HG02763 (cell line): ENCODE data around the gene HBM.
"Not testable (repeated sequence)": the region's sequence is repeated elsewhere in the genome, so short reads cannot be mapped to it uniquely, and the experiment has no call there.

ENCODE experiments used
- ATAC-seq: cut with Tn5 transposase; IDR thresholded peaks from one replicate; pipeline ENCODE4 v1.9.1; 2021; ENCODE audit warnings: mild to moderate bottlenecking, moderate library complexity; ENCODE audit not compliant: unreplicated experiment

HBM gene

DNA sequence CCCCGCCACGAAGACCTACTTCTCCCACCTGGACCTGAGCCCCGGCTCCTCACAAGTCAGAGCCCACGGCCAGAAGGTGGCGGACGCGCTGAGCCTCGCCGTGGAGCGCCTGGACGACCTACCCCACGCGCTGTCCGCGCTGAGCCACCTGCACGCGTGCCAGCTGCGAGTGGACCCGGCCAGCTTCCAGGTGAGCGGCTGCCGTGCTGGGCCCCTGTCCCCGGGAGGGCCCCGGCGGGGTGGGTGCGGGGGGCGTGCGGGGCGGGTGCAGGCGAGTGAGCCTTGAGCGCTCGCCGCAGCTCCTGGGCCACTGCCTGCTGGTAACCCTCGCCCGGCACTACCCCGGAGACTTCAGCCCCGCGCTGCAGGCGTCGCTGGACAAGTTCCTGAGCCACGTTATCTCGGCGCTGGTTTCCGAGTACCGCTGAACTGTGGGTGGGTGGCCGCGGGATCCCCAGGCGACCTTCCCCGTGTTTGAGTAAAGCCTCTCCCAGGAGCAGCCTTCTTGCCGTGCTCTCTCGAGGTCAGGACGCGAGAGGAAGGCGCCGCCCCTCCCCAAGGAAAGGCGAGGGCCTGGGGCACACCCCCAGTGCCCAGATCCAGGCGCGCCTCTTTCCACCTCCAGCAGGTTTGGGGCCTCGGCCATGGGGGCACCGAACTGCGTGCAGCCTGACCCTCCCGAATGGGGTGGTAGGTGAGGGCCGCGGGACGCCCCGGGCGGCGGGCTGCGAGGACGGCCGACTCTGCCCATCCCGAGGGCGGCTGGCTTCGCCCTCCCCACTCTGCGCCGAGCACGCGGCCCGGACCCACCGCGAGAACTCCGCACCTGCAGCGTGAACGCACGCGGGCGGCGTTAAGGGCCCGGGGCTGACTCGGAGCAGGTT is 15.1 kb downstream of the HBM start:
- no peak for ATAC-seq

DNA sequence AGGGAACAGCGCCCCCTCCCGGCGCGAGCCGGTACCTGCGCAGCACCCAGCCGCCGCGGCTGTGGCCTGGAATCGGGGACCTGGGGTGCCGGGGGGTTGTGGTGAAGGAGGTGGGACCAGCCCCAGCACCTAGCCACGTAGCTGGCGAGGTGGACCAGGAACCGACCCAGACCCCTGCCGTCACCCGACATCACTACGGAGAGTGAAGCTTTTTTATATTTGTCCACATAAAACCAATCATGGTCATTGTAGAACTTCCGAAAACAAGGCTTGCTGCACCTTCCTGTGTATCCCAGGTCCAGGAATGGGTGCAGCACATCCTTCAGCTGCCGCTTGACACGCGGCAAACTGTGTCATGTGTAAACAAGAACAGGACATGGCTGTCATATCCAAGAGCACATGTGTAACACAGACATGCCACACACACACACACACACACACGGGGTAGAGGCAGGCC is 15.8 kb downstream of the HBM start:
- no peak for ATAC-seq

DNA sequence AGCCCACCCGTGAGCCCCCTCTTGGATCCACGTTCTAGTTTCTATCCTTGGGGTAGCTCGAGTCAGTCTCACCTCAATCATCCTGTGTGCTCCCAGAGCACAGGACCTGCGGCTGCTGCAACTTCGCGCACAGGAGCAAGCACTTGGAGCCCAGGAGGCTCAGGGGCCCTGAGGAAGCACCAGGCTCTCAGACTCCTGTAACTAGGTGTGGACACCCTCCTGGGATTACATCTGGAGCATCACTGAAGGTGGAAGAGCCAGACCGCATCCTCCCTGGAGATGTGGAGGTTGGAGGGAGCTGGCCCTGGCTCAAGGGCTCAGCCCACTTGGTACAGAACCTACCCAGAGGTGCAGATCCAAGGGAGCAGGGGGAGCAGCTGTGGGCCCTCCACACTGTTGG is 17.2 kb downstream of the HBM start:
- ATAC-seq: no peak

DNA sequence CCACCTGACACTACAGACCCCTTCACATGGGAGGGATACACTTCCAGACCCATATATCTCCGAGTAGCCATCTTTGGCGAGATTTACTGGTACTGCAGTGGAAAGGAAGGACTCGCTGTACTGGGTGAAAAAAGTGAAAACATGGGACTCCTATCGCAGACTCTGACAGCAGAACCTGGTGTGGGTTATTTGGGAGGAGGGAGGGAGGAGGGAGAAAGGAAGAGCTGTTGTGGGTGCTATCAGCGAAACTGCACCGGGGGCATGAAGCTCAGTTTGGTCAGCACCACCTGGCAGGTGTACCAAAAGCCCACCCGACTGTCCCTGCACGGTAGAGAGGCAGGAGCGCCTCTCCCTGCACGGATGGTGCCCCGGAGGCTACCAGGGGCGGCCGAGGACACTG is 19.4 kb downstream of the HBM start:
- ATAC-seq: no peak

DNA sequence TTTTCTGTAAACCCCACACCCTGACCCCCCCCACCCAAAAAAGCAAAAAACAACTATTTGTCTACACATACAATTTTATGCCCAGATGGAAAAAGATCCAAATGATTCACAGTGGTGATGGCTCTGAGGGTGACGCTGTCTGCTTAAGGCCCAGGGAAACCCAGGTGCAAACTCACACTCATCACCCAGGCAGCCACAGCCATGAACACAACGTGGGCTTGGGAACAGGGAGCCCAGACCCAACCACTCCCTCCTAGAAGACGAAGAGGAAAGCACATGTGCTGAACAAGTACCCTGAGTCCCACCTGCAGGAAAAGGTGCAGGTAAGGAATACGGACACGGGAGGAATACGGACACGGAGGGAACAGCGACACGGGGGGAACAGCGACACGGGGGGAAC is 19.9 kb downstream of the HBM start:
- no peak for ATAC-seq

DNA sequence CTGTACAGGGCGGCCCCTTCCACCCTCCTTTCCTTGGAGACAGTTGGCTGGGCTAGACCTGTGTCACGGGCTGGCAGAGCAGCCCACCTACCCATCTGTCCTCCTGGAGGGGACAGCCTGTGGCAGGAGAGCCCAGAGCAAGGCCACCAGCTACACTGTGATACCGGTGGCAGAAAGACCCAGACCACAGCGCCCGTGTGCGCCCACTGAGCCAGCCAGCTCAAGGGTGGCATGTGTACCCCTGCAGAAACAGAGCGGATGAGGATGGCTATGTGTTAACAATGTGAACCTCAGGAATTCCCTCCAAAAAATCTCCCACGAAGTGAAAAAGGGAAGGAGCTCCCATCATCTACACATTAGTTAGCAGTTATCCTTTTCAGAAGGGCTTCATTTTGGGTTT is 21.6 kb downstream of the HBM start:
- no peak for ATAC-seq

DNA sequence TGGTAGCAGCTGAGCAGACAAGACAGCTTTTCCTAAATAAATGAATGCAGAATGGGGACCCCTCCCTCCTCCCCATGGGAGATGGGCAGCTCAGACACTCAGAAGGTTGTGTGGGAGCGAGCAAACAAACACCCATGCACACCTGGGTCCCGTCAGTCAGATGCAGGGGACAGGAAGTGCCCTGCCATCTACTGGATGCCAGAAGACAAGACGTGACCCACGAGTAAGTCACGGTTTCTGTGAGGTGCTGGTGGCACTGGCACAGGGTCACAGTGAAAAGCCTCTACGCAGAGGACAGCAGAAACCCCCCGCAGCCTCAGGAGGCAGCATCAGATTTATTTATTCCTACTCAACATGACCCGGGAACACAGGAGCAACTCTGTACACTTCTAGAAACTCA is 22.9 kb downstream of the HBM start:
- ATAC-seq: no peak

DNA sequence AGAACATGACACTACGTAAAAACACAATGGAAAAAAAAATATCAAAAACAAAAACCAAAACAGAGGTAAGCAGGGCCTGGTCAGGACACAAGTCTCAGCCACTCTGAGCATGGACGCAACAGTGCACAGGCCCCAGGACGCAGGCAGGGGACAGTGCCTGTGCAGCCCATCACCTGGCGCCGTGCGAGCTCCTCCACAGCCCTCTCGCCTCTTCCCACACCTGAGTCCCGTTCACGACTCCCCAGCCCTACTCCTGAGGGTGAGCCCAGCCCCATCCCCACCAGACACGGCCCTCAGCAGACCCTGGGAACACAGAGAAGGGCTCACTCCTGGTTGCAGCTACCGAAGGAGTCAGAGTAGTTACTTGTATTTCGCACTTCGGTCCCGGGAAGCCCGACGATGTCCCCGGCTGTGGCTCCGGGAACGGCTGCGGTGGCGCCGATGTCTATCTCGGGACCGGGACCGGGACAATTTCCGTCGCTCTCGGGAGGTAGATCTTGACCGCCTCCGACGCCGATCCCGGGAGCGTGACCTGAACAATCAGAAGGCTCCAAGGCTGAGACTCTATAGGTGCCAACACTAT is 23.9 kb downstream of the HBM start:
- no peak for ATAC-seq

DNA sequence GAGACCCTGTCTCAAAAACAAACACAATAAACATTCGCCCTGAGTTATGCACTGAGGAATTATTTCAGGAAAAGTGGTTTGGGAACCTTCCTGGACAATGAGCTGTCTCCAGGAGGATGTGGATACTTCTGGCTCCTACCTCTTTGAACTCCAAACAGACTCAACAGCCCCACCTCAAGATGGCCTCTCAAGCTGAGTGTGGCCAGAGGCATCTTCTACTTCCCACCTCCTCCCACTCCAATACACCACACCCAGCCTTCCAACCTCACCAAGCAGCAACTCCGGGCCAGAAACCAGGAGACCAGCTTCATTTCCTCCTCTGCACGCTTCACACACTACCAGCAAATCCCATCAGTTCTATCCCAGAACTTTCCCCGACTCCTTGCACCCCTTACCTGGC is 26.1 kb downstream of the HBM start:
- ATAC-seq: no peak

DNA sequence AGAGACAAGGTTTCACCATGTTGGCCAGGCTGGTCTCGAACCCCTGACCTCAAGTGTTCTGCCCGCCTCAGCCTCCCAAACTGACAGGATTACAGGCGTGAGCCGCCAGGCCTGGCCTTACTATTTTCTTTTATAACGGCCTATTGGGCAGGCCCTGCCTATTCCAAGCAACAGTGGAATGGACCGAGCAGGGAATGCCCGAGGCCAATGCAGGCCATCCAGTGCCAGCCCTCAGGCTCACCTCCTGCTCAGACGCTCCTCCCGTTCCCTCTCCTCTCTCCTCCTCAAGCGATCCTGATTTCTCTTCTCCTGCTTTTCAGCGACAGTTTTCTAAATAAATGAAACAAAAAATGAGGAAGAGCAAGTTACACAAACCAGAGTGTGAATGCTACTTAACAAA is 26.9 kb downstream of the HBM start:
- ATAC-seq: no peak

DNA sequence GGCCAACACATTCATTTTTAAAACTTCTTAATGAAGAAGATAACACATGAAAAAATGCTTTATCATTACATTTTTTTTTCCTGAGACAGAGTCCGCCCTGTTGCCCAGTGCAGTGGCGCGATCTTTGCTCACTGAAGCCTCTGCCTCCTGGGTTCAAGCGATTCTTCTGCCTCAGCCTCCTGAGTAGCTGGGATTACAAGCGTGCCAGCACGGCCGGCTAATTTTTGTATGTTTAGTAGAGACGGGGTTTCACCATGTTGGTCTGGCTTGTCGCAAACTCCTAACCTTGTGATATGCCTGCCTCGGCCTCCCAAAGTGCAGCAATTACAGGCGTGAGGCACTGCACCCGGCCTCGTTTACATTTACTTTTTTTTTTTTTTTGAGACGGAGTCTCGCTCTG is 27.7 kb downstream of the HBM start:
- no peak for ATAC-seq

DNA sequence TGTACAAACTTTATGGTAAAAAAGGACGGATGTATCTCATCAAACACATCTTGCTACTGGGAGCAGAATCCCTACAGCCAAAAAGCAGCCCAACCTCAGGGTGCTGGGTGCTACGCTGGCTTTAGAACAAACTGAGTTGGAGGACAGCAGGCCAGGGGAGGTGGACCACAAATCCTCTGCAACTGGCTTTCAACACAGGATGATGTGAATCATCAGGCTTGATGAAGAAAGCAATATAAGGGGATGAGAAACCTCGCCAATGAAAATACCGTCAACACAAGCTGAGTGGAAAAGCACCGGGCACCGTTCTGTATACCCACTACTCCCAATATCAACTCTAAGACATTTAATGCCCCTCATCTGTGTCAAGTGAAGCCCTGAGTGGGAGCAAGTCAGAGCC is 28.7 kb downstream of the HBM start:
- ATAC-seq: no peak

DNA sequence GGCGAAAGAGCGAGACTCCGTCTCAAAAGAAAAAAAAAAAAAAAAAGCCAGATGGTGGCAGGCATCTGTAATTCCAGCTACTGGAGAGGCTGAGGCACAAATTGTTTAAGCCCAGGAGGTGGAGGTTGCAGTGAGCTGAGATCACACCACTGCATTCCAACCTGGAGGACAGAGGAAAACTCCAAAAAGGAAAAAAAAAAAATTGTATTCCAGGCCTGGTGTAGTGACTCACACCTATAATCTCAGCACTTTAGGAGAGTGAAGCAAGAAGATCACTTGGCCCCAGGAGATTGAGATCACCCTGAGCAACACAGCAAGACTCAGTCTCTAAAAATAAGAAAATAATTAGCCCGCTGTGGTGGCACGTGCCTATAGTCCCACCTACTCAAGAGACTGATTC is 34.6 kb downstream of the HBM start:
- no peak for ATAC-seq

DNA sequence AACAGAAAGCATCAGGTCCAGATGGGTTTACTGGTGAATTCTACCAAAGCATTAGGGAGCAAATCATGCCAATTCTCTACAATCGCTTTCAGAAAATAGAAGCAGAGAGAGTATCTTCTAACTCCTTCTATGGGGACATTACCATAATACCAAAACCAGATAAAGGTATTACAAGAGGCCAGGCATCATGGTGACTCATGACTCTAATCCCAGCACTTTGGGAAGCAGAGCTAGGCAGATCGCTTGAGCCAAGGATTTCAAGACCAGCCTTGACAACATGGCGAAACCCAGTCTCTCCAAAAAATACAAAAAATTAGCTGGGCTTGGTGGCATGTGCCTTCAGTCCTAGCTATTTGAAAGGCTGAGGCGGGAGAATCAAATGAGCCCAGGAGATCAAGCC is 37.5 kb downstream of the HBM start:
- ATAC-seq: no peak

DNA sequence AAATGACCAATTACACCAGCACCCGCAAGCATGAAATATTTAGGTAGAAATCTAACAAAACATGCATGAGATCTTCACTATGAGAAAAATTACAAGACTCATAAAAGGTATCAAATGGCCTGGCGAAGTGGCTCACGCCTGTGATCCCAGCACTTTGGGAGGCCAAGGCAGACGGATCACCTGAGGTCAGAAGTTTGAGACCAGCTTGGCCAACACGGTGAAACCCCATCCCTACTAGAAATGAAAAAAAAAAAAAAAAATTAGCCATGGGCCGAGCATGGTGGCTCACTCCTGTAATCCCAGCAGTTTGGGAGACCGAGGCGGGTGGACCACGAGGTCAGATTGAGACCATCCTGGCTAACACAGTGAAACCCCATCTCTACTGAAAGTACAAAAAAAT is 38.3 kb downstream of the HBM start:
- not testable (repeated sequence) for ATAC-seq

DNA sequence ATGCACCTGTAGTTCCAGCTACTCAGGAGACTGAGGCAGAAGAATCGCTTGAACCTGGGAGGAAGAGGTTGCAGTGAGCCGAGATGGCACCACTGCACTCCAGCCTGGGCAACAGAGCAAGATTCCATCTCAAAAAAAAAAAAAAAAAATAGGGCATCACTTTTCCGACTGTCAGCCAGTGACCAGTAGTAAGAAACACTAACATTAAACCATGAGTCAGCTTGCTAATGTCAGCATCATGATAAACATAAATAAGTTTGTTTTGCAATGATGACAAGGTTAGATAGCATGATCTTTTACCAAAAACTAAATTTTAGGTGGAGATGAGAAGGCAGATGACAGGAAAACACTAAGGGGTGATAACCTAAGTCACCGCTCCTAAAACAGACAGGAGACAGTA is 43.6 kb downstream of the HBM start:
- not testable (repeated sequence) for ATAC-seq

DNA sequence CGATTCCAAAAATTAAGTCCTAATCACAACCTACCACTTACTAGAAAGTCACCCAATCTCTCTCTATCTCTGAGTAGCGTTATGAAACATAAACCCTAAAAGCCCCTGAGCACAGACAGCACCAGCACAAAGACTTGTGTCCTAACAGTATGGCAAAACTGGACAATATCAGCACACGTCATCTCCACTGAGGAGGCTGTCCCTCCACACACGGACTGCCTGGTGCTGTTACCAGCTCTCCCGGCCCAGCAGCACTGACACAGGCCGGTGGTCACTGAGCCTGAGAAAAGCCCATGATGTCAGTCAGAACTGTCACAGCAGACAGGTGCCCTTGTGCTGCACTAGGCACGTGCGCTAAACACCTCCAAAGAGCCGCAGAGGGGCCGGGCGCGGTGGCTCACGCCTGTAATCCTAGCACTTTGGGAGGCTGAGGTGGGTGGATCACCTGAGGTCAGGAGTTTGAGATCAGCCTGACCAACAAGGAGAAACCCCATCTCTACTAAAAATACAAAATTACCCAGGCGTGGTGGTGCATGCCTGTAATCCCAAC is 45.9 kb downstream of the HBM start:
- ATAC-seq: not testable (repeated sequence)

DNA sequence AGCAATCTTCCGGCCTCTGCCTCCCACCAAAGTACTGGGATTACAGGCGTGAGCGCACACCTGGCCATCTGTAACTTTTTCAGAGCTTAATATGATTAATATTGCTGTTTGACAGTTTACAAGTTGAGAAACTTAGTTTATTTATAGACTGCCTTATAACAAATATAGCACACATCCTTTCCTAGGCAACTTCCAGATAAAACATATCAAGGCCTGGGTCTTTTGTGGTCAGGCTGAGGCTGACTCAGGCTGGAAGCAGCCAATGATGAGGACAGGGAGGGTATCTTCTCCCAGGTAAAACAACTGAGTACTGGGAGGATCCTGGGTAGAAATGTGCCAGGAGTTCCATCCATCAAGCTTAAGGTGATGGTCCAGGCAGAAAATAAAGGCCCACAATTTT is 47.2 kb downstream of the HBM start:
- ATAC-seq: no peak
